ENCODE measurements around the gene ZNF773.
"Not testable (repeated sequence)": the region's sequence is repeated elsewhere in the genome, so short reads cannot be mapped to it uniquely, and the experiment has no call there.

Gene ZNF773

GRCh38 chr19:57499680-57500395, at the start of gene ZNF773:
Gene ZNF773 (plus strand): TSS chr19:57499938. CDS start chr19:57500081, 143 bp downstream.
- peak; percentile 98 for DNase-seq

- no peak for DNase-seq
These were observed 47.4 kb upstream of the ZNF773 start for GRCh38 chr19:57452307-57452706.

- peak; percentile 6 for DNase-seq
These were observed 33.9 kb upstream of the ZNF773 start for GRCh38 chr19:57465680-57466381.

GRCh38 chr19:57466489-57466888, 33.2 kb upstream of the ZNF773 start:
- DNase-seq: no peak

- no peak for DNase-seq
These were observed 26.1 kb upstream of the ZNF773 start for GRCh38 chr19:57473646-57474045.

- DNase-seq: peak; percentile 89
These were observed 22.3 kb upstream of the ZNF773 start, which contains the start of gene ZNF772 for GRCh38 chr19:57477191-57478008. Gene ZNF772 (minus strand): TSS chr19:57477566. CDS start chr19:57477309, 257 bp downstream.

GRCh38 chr19:57487477-57488298, 12.1 kb upstream of the ZNF773 start, which contains the start of gene ZNF419:
Gene ZNF419 (plus strand): TSS chr19:57487750. CDS start chr19:57487951, 201 bp downstream.
- DNase-seq: peak; percentile 98

GRCh38 chr19:57488299-57488644, 11.5 kb upstream of the ZNF773 start:
- not testable (repeated sequence) for DNase-seq

GRCh38 chr19:57499332-57499679, 432 bp upstream of the ZNF773 start:
- not testable (repeated sequence) for DNase-seq

- not testable (repeated sequence) for DNase-seq
These were observed 662 bp downstream of the ZNF773 start for GRCh38 chr19:57500400-57500799.

GRCh38 chr19:57506163-57506562, 6.4 kb downstream of the ZNF773 start:
- DNase-seq: no peak

GRCh38 chr19:57511484-57511883, 11.7 kb downstream of the ZNF773 start:
- DNase-seq: no peak

- DNase-seq: no peak
These were observed 13.1 kb downstream of the ZNF773 start for GRCh38 chr19:57512845-57513244.

GRCh38 chr19:57515255-57515654, 15.5 kb downstream of the ZNF773 start:
- DNase-seq: no peak

GRCh38 chr19:57518021-57518420, 18.3 kb downstream of the ZNF773 start:
- not testable (repeated sequence) for DNase-seq

- DNase-seq: peak; percentile 89
These were observed 27.6 kb downstream of the ZNF773 start, which contains the start of gene ZNF549 for GRCh38 chr19:57527136-57527881. Gene ZNF549 (plus strand): TSS chr19:57527356. CDS start chr19:57527574, 218 bp downstream.

GRCh38 chr19:57537953-57538547, 38.3 kb downstream of the ZNF773 start:
- DNase-seq: no peak

- DNase-seq: no peak
These were observed 46.8 kb downstream of the ZNF773 start for GRCh38 chr19:57546513-57546912.

- DNase-seq: no peak
These were observed 52.7 kb downstream of the ZNF773 start for GRCh38 chr19:57552432-57552831.

GRCh38 chr19:57557659-57558058, 57.9 kb downstream of the ZNF773 start:
- DNase-seq: no peak
